ENCODE results near the gene ARHGAP9.
"Not testable (repeated sequence)": the region's sequence is repeated elsewhere in the genome, so short reads cannot be mapped to it uniquely, and the experiment has no call there.

Gene ARHGAP9

GRCh38 chr12:57517718-57518117, 38.1 kb upstream of the ARHGAP9 start:
- not testable (repeated sequence) for H3K4me3 ChIP-seq (ENCODE audit: low read depth, low read length)

GRCh38 chr12:57517187-57517586, 37.5 kb upstream of the ARHGAP9 start:
- no peak overlapping the region for H3K4me3 ChIP-seq (ENCODE audit: low read depth, low read length)

- H3K4me3 ChIP-seq (ENCODE audit: low read depth, low read length): no peak overlapping the region
Measured at GRCh38 chr12:57516617-57517153, 37.0 kb upstream of the ARHGAP9 start.

GRCh38 chr12:57515934-57516541, 36.4 kb upstream of the ARHGAP9 start:
- H3K4me3 ChIP-seq (ENCODE audit: low read depth, low read length): no peak overlapping the region

GRCh38 chr12:57515408-57515933, 35.8 kb upstream of the ARHGAP9 start:
- H3K4me3 ChIP-seq (ENCODE audit: low read depth, low read length): no peak overlapping the region

- no peak overlapping the region for H3K4me3 ChIP-seq (ENCODE audit: low read depth, low read length)
Measured at GRCh38 chr12:57514720-57515407, 35.2 kb upstream of the ARHGAP9 start.

- not testable (repeated sequence) for H3K4me3 ChIP-seq (ENCODE audit: low read depth, low read length)
Measured at GRCh38 chr12:57514246-57514645, 34.6 kb upstream of the ARHGAP9 start.

- not testable (repeated sequence) for H3K4me3 ChIP-seq (ENCODE audit: low read depth, low read length)
Measured at GRCh38 chr12:57513677-57514076, 34.0 kb upstream of the ARHGAP9 start.

GRCh38 chr12:57513266-57513665, 33.6 kb upstream of the ARHGAP9 start:
- no peak overlapping the region for H3K4me3 ChIP-seq (ENCODE audit: low read depth, low read length)

- H3K4me3 ChIP-seq (ENCODE audit: low read depth, low read length): no peak overlapping the region
Measured at GRCh38 chr12:57512665-57513064, 33.0 kb upstream of the ARHGAP9 start.

- H3K4me3 ChIP-seq (ENCODE audit: low read depth, low read length): no peak overlapping the region
Measured at GRCh38 chr12:57511588-57512325, 32.1 kb upstream of the ARHGAP9 start.

GRCh38 chr12:57511161-57511560, 31.5 kb upstream of the ARHGAP9 start:
- no peak overlapping the region for H3K4me3 ChIP-seq (ENCODE audit: low read depth, low read length)

GRCh38 chr12:57507796-57508195, 28.1 kb upstream of the ARHGAP9 start:
- H3K4me3 ChIP-seq (ENCODE audit: low read depth, low read length): not testable (repeated sequence)

- H3K4me3 ChIP-seq (ENCODE audit: low read depth, low read length): not testable (repeated sequence)
Measured at GRCh38 chr12:57506541-57506940, 26.9 kb upstream of the ARHGAP9 start.

- not testable (repeated sequence) for H3K4me3 ChIP-seq (ENCODE audit: low read depth, low read length)
Measured at GRCh38 chr12:57502311-57502969, 22.8 kb upstream of the ARHGAP9 start.

- no peak overlapping the region for H3K4me3 ChIP-seq (ENCODE audit: low read depth, low read length)
Measured at GRCh38 chr12:57500213-57500612, 20.5 kb upstream of the ARHGAP9 start.

GRCh38 chr12:57498571-57498970, 18.9 kb upstream of the ARHGAP9 start:
- H3K4me3 ChIP-seq (ENCODE audit: low read depth, low read length): no peak overlapping the region

- H3K4me3 ChIP-seq (ENCODE audit: low read depth, low read length): no peak overlapping the region
Measured at GRCh38 chr12:57498132-57498502, 18.5 kb upstream of the ARHGAP9 start.

- no peak overlapping the region for H3K4me3 ChIP-seq (ENCODE audit: low read depth, low read length)
Measured at GRCh38 chr12:57497223-57498131, 17.8 kb upstream of the ARHGAP9 start.

- H3K4me3 ChIP-seq (ENCODE audit: low read depth, low read length): no peak overlapping the region
Measured at GRCh38 chr12:57496822-57497221, 17.2 kb upstream of the ARHGAP9 start.

Data from iPS-11a (cell line).